IPS-15b (cell line): Measurements from ENCODE around the gene TRABD2B.
A peak's percentile ranks its signal among the peaks of the same experiment; 100 is the strongest.

ENCODE experiments used
- H3K27me3 ChIP-seq: one replicate; pipeline ENCODE4 v1.6.1; 2013; ENCODE audit warnings: low read length; ENCODE audit not compliant: control insufficient read depth, insufficient read depth
- H3K36me3 ChIP-seq: one replicate; pipeline ENCODE4 v1.6.1; 2013; ENCODE audit warnings: low read length; ENCODE audit not compliant: control insufficient read depth, insufficient read depth
- H3K4me1 ChIP-seq: one replicate; pipeline ENCODE4 v1.6.1; 2013; ENCODE audit warnings: mild to moderate bottlenecking, low read length; ENCODE audit not compliant: control insufficient read depth, insufficient read depth
- H3K4me3 ChIP-seq: one replicate; pipeline ENCODE4 v1.5.1; 2013; ENCODE audit warnings: low read depth, low read length
- H3K9ac ChIP-seq: one replicate; pipeline ENCODE4 v1.6.1; 2013; ENCODE audit warnings: low read depth, mild to moderate bottlenecking, low read length
- H3K9me3 ChIP-seq: one replicate; pipeline ENCODE4 v1.6.1; 2013; ENCODE audit warnings: mild to moderate bottlenecking, low read length; ENCODE audit not compliant: control insufficient read depth, insufficient read depth

The TRABD2B gene

DNA sequence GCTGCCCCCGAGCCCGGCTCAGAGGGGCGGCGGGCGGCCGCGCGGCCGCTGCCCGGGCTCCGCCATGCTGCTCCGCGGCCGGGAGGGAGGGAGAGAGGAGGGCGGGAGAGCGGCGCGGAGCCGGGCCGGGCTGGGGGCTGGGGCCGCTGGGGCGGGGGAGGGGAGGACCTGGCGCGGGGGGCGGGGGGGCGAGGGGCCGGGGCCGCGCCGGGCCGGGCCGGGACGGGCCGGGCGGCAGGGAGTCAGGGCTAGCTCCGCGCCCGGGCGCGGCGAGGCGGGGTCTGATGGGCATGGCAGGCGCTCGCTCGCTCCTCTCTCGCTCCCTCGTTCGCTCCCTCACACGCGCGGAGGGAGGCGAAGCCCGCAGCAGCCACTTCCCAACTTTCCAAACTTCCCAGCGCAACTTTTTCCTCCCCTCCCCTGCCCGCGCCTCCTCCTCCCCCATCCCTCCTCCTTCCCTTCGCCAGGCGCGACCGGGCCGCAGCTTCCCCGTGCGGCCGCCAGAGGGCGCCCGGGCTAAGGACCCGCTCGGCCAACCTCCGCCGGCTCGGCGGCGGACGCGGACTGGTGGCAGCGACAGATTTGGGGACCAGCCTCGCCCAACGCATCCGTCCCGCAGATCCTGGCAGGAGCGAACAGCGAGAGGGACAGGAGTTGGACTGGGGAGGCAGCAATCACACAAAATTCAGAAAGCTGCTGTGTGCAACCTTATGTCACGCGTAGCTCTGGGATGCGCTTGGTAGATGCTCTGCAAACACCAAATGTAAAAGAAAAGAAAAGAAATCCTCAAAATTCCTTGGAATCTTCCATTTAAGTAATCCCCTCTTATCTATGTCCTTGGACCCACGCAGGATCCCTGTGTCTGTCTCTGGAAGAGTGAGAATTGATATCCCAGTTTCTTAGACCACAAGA, at the start of gene TRABD2B:
TRABD2B (minus strand) TSS at position 97 of the 912 bp plus-strand sequence.
- peaks cover 3% of the 10 kb centered on the region for H3K36me3 ChIP-seq
- peaks cover 27% of the 10 kb centered on the region for H3K27me3 ChIP-seq
- H3K9me3 ChIP-seq = no peaks in the 10 kb centered on the region
- peak within 1 kb of the TSS; percentile 70 for H3K4me3 ChIP-seq
- H3K4me1 ChIP-seq = peaks cover 15% of the 10 kb centered on the region
- H3K9ac ChIP-seq = peak within 1 kb of the TSS; percentile 38

DNA sequence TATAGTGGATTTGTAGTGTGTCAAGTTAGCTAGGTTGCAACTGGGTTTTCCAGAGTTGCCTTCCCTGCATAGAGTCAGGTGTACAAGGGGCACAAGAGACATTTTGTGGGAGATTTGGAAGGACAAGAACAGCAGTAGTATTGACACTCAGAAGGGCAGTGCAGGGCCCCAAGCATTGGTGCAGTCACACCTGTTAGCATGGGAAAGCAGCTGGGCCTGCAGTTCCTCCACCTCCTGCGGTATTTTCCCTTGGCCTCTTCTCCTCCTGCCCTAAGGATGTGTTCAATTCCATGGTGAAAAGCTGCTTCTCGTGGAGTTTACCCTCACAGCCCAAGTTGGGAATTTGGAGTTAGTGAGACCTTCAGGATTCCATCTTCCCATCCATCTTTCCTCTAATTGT, 47.1 kb upstream of the TRABD2B start:
- Histone ChIP-seq H3K36me3 (no peaks in the 10 kb centered on the region), H3K27me3 (peaks cover 11% of the 10 kb centered on the region), H3K9ac (no peak overlapping the region), H3K9me3 (no peaks in the 10 kb centered on the region), H3K4me3 (no peak overlapping the region), H3K4me1 (peaks cover 23% of the 10 kb centered on the region)

DNA sequence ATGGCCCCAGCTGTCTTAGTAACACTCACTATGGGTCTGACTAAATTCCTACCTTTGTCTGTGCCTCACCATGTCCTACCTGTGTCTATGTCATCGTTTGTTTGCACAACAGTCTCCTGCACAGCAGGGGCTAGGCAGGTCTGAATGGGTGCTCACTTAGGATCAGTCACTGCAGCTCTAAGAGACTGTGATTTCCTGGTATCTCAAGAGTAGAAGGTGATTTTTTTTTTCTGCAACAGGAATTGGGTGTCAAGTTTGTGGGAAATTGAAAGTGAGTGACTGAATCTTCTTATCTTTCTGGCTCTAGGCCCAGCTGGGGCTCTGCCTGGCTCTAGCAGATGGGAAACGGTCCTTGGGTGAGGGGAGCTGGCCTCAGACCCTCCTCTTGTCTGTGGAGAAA, 46.4 kb upstream of the TRABD2B start:
- Histone ChIP-seq H3K4me1 (peaks cover 25% of the 10 kb centered on the region), H3K9me3 (no peaks in the 10 kb centered on the region), H3K9ac (no peak overlapping the region), H3K36me3 (no peaks in the 10 kb centered on the region), H3K4me3 (no peak overlapping the region), H3K27me3 (peaks cover 11% of the 10 kb centered on the region)

DNA sequence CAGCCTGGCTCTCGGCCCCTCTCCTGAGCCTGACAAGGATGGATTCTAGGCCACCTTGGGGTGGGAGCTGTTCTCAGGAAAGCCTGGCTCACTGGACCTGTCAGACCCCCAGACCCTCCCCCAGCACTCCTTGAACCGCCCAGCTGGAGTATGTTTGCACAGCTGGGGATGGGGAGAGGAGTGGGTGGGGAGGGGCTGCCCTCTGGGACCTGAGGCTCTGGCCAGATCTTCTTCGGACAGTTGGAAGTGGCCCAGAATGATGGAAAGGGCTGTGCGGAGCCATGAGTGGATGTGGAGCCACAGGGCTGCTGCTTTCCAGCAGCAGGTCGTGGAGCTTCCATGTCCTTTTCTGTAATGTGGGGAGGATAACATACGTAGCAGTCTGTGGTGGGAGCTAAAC, 43.0 kb upstream of the TRABD2B start:
- Histone ChIP-seq H3K36me3 (no peaks in the 10 kb centered on the region), H3K4me1 (peaks cover 25% of the 10 kb centered on the region), H3K27me3 (peaks cover 11% of the 10 kb centered on the region)

DNA sequence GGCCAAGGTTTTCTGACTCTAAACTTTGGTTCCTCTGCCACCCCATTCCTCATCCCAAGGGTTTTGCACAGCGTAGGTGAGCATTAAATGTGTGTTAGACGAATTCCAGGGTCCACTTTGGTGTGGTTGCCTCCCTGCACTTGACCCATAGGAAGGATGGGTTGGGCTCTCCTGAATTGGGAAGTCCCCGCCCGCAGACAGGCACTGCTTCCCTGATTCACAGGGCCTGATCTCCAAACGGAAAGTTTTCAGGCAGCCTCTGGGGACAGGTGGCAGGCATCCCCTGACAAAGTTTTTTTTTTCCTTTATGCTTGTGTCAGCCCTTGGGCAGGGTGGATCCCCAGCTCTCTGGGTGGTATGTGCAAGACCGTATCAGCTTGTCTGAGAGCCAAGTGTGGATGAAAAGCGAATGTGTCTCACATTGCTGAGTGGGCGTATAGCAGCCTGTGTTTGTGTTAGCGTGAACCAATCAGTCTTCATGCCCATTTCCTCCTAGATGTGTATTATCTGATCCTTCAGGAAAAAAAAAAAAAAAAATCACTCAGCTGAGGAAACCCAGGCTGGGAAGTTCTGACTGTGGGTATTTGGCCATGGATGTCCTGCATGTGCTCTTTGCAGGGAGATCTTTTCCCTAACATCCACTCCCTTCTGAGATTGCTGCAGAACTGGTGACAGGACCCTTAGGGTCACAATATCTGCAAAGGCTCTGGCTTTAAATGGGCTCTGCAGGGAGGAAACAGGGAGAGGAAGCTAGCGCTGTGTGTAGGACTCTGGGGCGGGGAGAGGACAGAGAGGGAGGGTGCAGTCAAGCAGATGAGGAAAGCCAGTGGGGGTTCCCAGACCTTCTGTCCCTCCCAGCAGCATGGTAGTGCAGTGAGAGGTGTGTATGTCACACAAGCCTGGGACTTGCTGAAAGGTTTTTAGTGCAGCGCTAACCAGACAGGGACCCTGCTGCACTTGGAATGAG, 42.2 kb upstream of the TRABD2B start:
- H3K27me3 ChIP-seq = peaks cover 11% of the 10 kb centered on the region
- H3K9ac ChIP-seq = no peak overlapping the region
- no peaks in the 10 kb centered on the region for H3K36me3 ChIP-seq
- H3K9me3 ChIP-seq = no peaks in the 10 kb centered on the region
- H3K4me1 ChIP-seq = peaks cover 25% of the 10 kb centered on the region
- no peak overlapping the region for H3K4me3 ChIP-seq

More for the DNA sequence above, 43.0 kb upstream of the TRABD2B start:
- Histone ChIP-seq H3K4me3 (no peak overlapping the region), H3K9me3 (no peaks in the 10 kb centered on the region), H3K9ac (no peak overlapping the region)

DNA sequence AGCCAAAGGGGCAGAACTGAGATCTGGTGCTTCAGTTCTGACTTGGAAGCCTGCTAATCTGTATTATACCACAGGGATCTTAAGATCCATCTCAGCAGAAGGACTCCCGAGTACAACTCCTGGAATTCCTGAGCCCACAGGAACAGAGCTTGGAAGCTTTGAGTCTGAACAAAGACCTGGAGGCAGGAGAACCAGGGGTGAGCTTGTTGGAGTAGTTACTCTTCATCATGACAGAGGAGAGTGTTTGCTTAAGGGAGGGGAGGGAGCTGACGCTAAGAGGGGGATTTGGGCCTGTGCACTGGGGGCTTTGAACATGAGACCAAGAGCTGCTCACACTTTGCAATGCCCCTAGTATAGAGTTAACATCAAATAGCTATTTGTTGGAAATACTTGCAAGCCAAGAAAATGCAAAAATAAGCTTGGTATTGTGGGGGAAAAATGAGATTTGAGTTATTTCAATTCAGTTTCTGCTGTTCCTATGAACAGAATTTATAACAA, 41.1 kb upstream of the TRABD2B start:
- peaks cover 17% of the 10 kb centered on the region for H3K4me1 ChIP-seq
- no peak overlapping the region for H3K9ac ChIP-seq
- no peak overlapping the region for H3K4me3 ChIP-seq
- H3K27me3 ChIP-seq = peaks cover 11% of the 10 kb centered on the region
- no peaks in the 10 kb centered on the region for H3K36me3 ChIP-seq
- H3K9me3 ChIP-seq = no peaks in the 10 kb centered on the region

DNA sequence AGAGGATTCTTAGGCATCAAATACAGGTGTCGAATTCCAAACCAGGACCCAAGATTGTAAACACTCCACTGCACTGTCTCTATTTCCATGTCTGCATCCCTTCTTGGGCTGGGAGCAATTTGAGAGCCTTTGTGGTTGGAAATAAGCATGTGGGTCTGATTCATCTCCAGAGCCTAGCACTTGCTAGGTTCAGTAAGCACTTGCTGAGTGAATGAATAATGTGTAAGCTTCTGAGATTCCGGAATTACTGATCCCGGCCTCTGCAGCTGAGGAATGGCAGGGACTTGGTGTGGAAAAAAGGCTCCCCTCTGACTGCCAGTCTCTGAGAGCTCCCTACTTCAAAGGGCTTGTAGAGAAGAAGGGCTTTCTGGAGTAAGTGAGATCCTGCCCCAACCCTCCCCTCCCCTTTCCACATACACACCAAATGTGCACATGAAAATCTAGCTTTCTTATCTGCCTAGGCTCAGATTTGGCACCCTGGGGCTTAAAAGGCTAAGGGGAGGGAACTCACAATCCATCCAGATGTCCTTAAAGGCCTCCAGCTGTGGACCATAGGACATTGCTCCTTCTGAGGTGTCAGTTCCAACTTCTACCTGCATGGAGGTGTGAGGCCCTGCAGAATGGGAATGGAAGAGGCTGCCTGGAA, 39.6 kb upstream of the TRABD2B start:
- no peaks in the 10 kb centered on the region for H3K9me3 ChIP-seq
- peaks cover 8% of the 10 kb centered on the region for H3K27me3 ChIP-seq
- H3K4me1 ChIP-seq = peaks cover 10% of the 10 kb centered on the region
- no peak overlapping the region for H3K4me3 ChIP-seq
- no peaks in the 10 kb centered on the region for H3K36me3 ChIP-seq
- no peak overlapping the region for H3K9ac ChIP-seq

DNA sequence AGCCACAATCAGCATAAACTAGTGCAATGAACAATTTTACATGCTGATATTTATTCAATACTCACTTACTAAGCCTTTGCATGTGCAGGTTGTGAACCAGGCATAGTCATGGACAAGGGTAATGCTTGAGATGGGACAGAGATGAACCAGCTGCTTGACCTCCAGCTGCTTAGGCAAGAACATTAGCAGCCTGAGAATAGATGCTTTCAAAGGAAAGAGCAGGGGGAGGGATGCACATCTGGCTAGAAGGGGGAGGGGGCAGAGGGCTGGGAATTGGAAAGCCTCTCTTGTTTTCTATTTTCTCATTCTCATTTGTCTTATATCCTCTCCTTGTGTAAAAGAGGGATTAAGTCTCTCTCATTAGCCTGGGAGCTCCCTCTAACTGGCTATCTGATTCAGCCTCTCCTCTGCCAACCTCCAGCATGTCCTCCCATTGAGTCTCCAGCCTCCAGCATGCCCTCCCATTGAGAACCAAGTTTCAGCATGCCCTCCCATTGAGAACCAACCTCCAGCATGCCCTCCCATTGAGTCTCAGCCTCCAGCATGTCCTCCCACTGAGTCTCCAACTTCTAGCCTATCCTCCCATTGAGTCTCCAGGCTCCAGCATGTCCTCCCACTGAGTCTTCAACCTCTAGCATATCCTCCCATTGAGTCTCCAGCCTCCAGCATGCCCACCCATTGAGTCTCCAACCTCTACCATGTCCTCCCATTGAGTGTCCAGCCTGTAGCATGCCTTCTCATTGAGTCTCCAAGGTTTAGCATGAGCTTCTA, 38.4 kb upstream of the TRABD2B start:
- Histone ChIP-seq H3K4me1 (peaks cover 10% of the 10 kb centered on the region), H3K9ac (no peak overlapping the region), H3K27me3 (peaks cover 2% of the 10 kb centered on the region), H3K36me3 (no peaks in the 10 kb centered on the region), H3K4me3 (no peak overlapping the region), H3K9me3 (no peaks in the 10 kb centered on the region)

DNA sequence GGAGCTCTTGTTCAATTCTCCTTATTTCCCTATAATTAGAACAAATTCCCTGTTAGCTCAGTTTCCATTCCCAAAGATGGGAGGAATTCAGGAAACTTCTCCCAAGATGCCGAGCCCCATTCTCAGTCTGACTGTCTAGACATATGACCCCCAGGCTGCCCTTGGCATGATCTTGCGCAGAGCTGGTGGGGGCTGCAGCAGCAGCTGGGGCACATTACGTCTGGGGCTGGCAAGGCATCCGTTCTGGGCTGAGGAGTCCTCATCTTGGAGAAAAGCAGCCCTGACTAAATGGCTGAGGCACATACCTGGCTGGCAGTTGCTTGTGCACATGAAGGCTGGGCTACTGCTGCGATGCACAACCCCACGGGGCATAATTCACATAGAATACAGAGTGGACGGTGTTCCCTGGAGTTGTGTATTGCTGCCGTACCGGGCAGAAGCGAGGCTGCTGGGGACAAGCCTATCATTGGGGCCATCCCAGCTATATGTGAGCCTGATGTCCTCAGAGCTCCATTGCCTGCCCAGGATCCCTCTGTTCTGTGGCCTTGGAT, 36.4 kb upstream of the TRABD2B start:
- H3K9me3 ChIP-seq = no peaks in the 10 kb centered on the region
- no peaks in the 10 kb centered on the region for H3K36me3 ChIP-seq
- H3K27me3 ChIP-seq = peaks cover 4% of the 10 kb centered on the region
- H3K9ac ChIP-seq = no peak overlapping the region
- no peak overlapping the region for H3K4me3 ChIP-seq
- peaks cover 3% of the 10 kb centered on the region for H3K4me1 ChIP-seq

DNA sequence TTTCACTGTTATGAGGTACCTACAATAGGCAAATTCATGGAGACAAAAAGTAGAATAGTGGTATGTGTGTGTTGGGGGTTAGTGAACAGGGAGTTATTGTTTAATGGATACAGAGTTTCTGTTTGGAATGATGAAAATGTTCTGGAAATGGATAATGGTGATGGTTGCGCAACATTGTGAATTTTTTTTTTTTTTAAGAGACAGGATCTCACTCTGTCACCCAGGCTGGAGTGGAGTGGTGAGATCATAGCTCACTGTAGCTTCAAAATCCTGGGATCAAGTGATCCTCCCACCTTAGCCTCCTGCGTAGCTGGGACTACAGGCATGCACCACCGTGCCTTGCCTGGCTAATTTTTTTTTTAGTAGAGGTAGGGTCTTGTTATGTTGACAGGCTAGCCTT, 34.5 kb upstream of the TRABD2B start:
- Histone ChIP-seq H3K4me1 (peaks cover 9% of the 10 kb centered on the region), H3K9me3 (no peaks in the 10 kb centered on the region), H3K4me3 (no peak overlapping the region), H3K27me3 (peaks cover 4% of the 10 kb centered on the region), H3K36me3 (no peaks in the 10 kb centered on the region), H3K9ac (no peak overlapping the region)
